DOHH2 (cell line): ENCODE results near the gene DIS3L2.
"Not testable (repeated sequence)": the region's sequence is repeated elsewhere in the genome, so short reads cannot be mapped to it uniquely, and the experiment has no call there.

Experiments
- H3F3A ChIP-seq: fragments of 200-600 bp; sonication (generic), shearing (Covaris generic); 2 replicates; pipeline ENCODE4 v1.6.0; 2016; ENCODE audit warnings: antibody characterized with exemption, mild to moderate bottlenecking; ENCODE audit not compliant: control insufficient read depth, insufficient read depth
- H3K27ac ChIP-seq: fragments of 200-600 bp; sonication (generic); 2 replicates; pipeline ENCODE4 v1.5.1; 2014; ENCODE audit warnings: low read depth, mild to moderate bottlenecking, low read length, moderate library complexity
- H3K27me3 ChIP-seq: fragments of 200-600 bp; sonication (generic); 2 replicates; pipeline ENCODE4 v1.6.1; 2014; ENCODE audit warnings: mild to moderate bottlenecking, low read length, mixed read lengths; ENCODE audit not compliant: control insufficient read depth
- H3K36me3 ChIP-seq: fragments of 200-600 bp; sonication (generic); 2 replicates; pipeline ENCODE4 v1.6.1; 2014; ENCODE audit warnings: mild to moderate bottlenecking, low read length, moderate library complexity, mixed read lengths; ENCODE audit not compliant: control insufficient read depth
- H3K4me1 ChIP-seq: fragments of 200-600 bp; sonication (generic); 2 replicates; pipeline ENCODE4 v1.6.1; 2014; ENCODE audit warnings: mild to moderate bottlenecking, low read length, mixed read lengths; ENCODE audit not compliant: control insufficient read depth
- H3K4me2 ChIP-seq: fragments of 200-600 bp; sonication (generic); 2 replicates; pipeline ENCODE4 v1.6.0; 2014; ENCODE audit warnings: mild to moderate bottlenecking, low read length, moderate library complexity
- H3K4me3 ChIP-seq: fragments of 200-600 bp; sonication (generic); 2 replicates; pipeline ENCODE4 v1.5.1; 2014; ENCODE audit warnings: mild to moderate bottlenecking, low read length, mixed read lengths
- H3K79me2 ChIP-seq: fragments of 200-600 bp; sonication (generic); 2 replicates; pipeline ENCODE4 v1.6.1; 2014; ENCODE audit warnings: mild to moderate bottlenecking, low read length, mixed read lengths; ENCODE audit not compliant: control insufficient read depth
- H3K9me2 ChIP-seq: fragments of 200-600 bp; sonication (generic); replicated peaks from 2 replicates; pipeline ENCODE4 v1.6.1; 2014; ENCODE audit warnings: mild to moderate bottlenecking, low read length, mixed read lengths; ENCODE audit not compliant: control insufficient read depth
- H3K9me3 ChIP-seq: fragments of 200-600 bp; sonication (generic); 2 replicates; pipeline ENCODE4 v1.6.1; 2014; ENCODE audit warnings: antibody characterized with exemption, low read length, mixed read lengths; ENCODE audit not compliant: control insufficient read depth, insufficient read depth
- H4K20me1 ChIP-seq: fragments of 200-600 bp; sonication (generic); 2 replicates; pipeline ENCODE4 v1.6.0; 2014; ENCODE audit warnings: low read depth, mild to moderate bottlenecking, antibody characterized with exemption, low read length, moderate library complexity; ENCODE audit not compliant: control insufficient read depth, insufficient read depth
- CTCF ChIP-seq: fragments of 200-600 bp; sonication (generic); IDR thresholded peaks from one replicate; pipeline ENCODE4 v1.5.1; 2014; ENCODE audit warnings: antibody characterized with exemption, mild to moderate bottlenecking, low read depth, low read length; ENCODE audit not compliant: poor library complexity, severe bottlenecking
- EZH2phosphoT487 ChIP-seq: fragments of 200-600 bp; sonication (generic); IDR thresholded peaks from 2 replicates; pipeline ENCODE4 v1.6.1; 2017; ENCODE audit warnings: borderline replicate concordance, mild to moderate bottlenecking, antibody characterized with exemption, low read length, moderate library complexity, mixed read lengths

The DIS3L2 gene

GRCh38 chr2:232335206-232335858 is 373.8 kb downstream of the DIS3L2 start:
- H3F3A ChIP-seq, H3K27me3 ChIP-seq, H3K4me1 ChIP-seq, H3K27ac ChIP-seq, H3K79me2 ChIP-seq, H3K9me2 ChIP-seq, H3K4me3 ChIP-seq, H3K4me2 ChIP-seq, H3K36me3 ChIP-seq, H4K20me1 ChIP-seq, H3K9me3 ChIP-seq: not testable (repeated sequence)
- peak; percentile 68 for TF ChIP-seq CTCF

- Histone ChIP-seq H3F3A (no peaks in the 10 kb centered on the region), H3K4me3 (no peak overlapping the region), H3K4me1 (no peaks in the 10 kb centered on the region), H3K4me2 (no peak overlapping the region), H3K9me2 (no peaks in the 10 kb centered on the region), H3K27me3 (no peaks in the 10 kb centered on the region), H3K9me3 (no peaks in the 10 kb centered on the region), H3K27ac (no peak overlapping the region), H3K79me2 (no peaks in the 10 kb centered on the region), H3K36me3 (no peaks in the 10 kb centered on the region), H4K20me1 (no peaks in the 10 kb centered on the region)
- TF ChIP-seq CTCF (no peak), EZH2phosphoT487 (no peak)
Measured at GRCh38 chr2:232335859-232336215, 374.3 kb downstream of the DIS3L2 start.

- Histone ChIP-seq H3K4me3 (no peak overlapping the region), H3K9me2 (no peaks in the 10 kb centered on the region), H3K79me2 (no peaks in the 10 kb centered on the region), H3F3A (no peaks in the 10 kb centered on the region), H3K9me3 (no peaks in the 10 kb centered on the region), H3K4me2 (no peak overlapping the region), H3K36me3 (no peaks in the 10 kb centered on the region), H3K27ac (no peak overlapping the region), H4K20me1 (no peaks in the 10 kb centered on the region), H3K27me3 (no peaks in the 10 kb centered on the region), H3K4me1 (no peaks in the 10 kb centered on the region)
- no peak for TF ChIP-seq CTCF
- no peak for TF ChIP-seq EZH2phosphoT487
Measured at GRCh38 chr2:232336241-232336736, 374.8 kb downstream of the DIS3L2 start.
